ENCODE results near the gene NAT16. TPM values are rescaled to one million over a fixed set of nuclear protein-coding genes. Genes with fewer than 3 reads are reported as not detected.

Gene NAT16
- total and polyA plus RNA-seq, 2 of the 13 experiments (the other 11 are each of a cell fraction or from before 2014, with no cell fraction given): 0.04 TPM; not detected in 1

DNA sequence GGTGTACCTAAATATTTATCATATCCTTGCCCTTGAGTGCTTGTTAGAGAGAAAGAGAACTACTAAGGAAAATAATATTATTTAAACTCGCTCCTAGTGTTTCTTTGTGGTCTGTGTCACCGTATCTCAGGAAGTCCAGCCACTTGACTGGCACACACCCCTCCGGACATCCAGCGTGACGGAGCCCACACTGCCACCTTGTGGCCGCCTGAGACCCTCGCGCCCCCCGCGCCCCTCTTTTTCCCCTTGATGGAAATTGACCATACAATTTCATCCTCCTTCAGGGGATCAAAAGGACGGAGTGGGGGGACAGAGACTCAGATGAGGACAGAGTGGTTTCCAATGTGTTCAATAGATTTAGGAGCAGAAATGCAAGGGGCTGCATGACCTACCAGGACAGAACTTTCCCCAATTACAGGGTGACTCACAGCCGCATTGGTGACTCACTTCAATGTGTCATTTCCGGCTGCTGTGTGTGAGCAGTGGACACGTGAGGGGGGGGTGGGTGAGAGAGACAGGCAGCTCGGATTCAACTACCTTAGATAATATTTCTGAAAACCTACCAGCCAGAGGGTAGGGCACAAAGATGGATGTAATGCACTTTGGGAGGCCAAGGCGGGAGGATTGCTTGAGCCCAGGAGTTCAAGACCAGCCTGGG, 41.8 kb downstream of the NAT16 start (continued):
- TF ChIP-seq, protein P1, sequence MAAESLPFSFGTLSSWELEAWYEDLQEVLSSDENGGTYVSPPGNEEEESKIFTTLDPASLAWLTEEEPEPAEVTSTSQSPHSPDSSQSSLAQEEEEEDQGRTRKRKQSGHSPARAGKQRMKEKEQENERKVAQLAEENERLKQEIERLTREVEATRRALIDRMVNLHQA (CRISPR knock-in tag; IDR thresholded peaks at IDR 0.05): no peak
- TF ChIP-seq MTF1 (CRISPR knock-in tag; IDR thresholded peaks at IDR 0.05): no peak
- TF ChIP-seq, protein P2, sequence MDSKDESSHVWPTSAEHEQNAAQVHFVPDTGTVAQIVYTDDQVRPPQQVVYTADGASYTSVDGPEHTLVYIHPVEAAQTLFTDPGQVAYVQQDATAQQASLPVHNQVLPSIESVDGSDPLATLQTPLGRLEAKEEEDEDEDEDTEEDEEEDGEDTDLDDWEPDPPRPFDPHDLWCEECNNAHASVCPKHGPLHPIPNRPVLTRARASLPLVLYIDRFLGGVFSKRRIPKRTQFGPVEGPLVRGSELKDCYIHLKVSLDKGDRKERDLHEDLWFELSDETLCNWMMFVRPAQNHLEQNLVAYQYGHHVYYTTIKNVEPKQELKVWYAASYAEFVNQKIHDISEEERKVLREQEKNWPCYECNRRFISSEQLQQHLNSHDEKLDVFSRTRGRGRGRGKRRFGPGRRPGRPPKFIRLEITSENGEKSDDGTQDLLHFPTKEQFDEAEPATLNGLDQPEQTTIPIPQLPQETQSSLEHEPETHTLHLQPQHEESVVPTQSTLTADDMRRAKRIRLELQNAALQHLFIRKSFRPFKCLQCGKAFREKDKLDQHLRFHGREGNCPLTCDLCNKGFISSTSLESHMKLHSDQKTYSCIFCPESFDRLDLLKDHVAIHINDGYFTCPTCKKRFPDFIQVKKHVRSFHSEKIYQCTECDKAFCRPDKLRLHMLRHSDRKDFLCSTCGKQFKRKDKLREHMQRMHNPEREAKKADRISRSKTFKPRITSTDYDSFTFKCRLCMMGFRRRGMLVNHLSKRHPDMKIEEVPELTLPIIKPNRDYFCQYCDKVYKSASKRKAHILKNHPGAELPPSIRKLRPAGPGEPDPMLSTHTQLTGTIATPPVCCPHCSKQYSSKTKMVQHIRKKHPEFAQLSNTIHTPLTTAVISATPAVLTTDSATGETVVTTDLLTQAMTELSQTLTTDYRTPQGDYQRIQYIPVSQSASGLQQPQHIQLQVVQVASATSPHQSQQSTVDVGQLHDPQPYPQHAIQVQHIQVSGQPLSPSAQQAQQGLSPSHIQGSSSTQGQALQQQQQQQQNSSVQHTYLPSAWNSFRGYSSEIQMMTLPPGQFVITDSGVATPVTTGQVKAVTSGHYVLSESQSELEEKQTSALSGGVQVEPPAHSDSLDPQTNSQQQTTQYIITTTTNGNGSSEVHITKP (CRISPR knock-in tag; IDR thresholded peaks at IDR 0.05; ENCODE audit: low read depth): no peak
- no peak for TF ChIP-seq AHR (CRISPR knock-in tag; IDR thresholded peaks at IDR 0.05)
- TF ChIP-seq SP2 (CRISPR knock-in tag; IDR thresholded peaks at IDR 0.05): no peak
- TF ChIP-seq, protein P3, sequence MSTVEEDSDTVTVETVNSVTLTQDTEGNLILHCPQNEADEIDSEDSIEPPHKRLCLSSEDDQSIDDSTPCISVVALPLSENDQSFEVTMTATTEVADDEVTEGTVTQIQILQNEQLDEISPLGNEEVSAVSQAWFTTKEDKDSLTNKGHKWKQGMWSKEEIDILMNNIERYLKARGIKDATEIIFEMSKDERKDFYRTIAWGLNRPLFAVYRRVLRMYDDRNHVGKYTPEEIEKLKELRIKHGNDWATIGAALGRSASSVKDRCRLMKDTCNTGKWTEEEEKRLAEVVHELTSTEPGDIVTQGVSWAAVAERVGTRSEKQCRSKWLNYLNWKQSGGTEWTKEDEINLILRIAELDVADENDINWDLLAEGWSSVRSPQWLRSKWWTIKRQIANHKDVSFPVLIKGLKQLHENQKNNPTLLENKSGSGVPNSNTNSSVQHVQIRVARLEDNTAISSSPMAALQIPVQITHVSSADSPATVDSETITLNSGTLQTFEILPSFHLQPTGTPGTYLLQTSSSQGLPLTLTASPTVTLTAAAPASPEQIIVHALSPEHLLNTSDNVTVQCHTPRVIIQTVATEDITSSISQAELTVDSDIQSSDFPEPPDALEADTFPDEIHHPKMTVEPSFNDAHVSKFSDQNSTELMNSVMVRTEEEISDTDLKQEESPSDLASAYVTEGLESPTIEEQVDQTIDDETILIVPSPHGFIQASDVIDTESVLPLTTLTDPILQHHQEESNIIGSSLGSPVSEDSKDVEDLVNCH (CRISPR knock-in tag; IDR thresholded peaks at IDR 0.05): no peak
- TF ChIP-seq ZNF619 (CRISPR knock-in tag; IDR thresholded peaks at IDR 0.05): 0 out of 2 replicates have a peak, but pooled peaks have one; percentile 65
- TF ChIP-seq MXD4 (CRISPR knock-in tag; IDR thresholded peaks at IDR 0.05): no peak
- TF ChIP-seq, protein P4, sequence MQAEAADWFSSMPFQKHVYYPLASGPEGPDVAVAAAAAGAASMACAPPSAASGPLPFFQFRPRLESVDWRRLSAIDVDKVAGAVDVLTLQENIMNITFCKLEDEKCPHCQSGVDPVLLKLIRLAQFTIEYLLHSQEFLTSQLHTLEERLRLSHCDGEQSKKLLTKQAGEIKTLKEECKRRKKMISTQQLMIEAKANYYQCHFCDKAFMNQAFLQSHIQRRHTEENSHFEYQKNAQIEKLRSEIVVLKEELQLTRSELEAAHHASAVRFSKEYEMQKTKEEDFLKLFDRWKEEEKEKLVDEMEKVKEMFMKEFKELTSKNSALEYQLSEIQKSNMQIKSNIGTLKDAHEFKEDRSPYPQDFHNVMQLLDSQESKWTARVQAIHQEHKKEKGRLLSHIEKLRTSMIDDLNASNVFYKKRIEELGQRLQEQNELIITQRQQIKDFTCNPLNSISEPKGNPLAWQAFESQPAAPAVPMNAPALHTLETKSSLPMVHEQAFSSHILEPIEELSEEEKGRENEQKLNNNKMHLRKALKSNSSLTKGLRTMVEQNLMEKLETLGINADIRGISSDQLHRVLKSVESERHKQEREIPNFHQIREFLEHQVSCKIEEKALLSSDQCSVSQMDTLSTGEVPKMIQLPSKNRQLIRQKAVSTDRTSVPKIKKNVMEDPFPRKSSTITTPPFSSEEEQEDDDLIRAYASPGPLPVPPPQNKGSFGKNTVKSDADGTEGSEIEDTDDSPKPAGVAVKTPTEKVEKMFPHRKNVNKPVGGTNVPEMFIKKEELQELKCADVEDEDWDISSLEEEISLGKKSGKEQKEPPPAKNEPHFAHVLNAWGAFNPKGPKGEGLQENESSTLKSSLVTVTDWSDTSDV (CRISPR knock-in tag; IDR thresholded peaks at IDR 0.05): no peak
- TF ChIP-seq KDM1A (CRISPR knock-in tag; IDR thresholded peaks at IDR 0.05): no peak
- 0 out of 2 replicates have a peak, but pooled peaks have one; percentile 27 for TF ChIP-seq ZFP37 (CRISPR knock-in tag; IDR thresholded peaks at IDR 0.05; ENCODE audit: borderline replicate concordance)
- no peak for TF ChIP-seq ZNF883 (CRISPR knock-in tag; IDR thresholded peaks at IDR 0.05; ENCODE audit: not compliant biosample characterization)
- TF ChIP-seq, protein P5, sequence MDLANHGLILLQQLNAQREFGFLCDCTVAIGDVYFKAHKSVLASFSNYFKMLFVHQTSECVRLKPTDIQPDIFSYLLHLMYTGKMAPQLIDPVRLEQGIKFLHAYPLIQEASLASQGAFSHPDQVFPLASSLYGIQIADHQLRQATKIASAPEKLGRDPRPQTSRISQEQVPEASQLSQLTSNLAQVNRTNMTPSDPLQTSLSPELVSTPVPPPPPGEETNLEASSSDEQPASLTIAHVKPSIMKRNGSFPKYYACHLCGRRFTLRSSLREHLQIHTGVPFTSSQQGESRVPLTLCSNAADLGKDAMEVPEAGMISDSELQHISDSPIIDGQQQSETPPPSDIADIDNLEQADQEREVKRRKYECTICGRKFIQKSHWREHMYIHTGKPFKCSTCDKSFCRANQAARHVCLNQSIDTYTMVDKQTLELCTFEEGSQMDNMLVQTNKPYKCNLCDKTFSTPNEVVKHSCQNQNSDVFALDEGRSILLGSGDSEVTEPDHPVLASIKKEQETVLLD (CRISPR knock-in tag; IDR thresholded peaks at IDR 0.05; ENCODE audit: low read depth): no peak
- no peak for TF ChIP-seq SCMH1 (CRISPR knock-in tag; IDR thresholded peaks at IDR 0.05; ENCODE audit: borderline replicate concordance)
- TF ChIP-seq ZNF383 (CRISPR knock-in tag; IDR thresholded peaks at IDR 0.05; ENCODE audit: borderline replicate concordance): no peak
- no peak; the same call in 1 of the 2 replicates for TF ChIP-seq KDM6A (CRISPR knock-in tag; IDR thresholded peaks at IDR 0.05; ENCODE audit: low read depth)
- no peak for TF ChIP-seq ERF (CRISPR knock-in tag; IDR thresholded peaks at IDR 0.05)
- TF ChIP-seq IKZF4 (CRISPR knock-in tag; IDR thresholded peaks at IDR 0.05; ENCODE audit: borderline replicate concordance, low read depth, not compliant biosample characterization): no peak
- TF ChIP-seq ZNF292 (CRISPR knock-in tag; IDR thresholded peaks at IDR 0.05; ENCODE audit: borderline replicate concordance, low read depth): no peak
